Medulla oblongata (tissue), 1 donor: ENCODE results near the gene NAGPA.

ENCODE experiments used
- DNase-seq: peaks from one replicate; pipeline ENCODE4 v3.0.0-alpha.2; 2015; ENCODE audit errors: extremely low spot score

NAGPA gene

DNA sequence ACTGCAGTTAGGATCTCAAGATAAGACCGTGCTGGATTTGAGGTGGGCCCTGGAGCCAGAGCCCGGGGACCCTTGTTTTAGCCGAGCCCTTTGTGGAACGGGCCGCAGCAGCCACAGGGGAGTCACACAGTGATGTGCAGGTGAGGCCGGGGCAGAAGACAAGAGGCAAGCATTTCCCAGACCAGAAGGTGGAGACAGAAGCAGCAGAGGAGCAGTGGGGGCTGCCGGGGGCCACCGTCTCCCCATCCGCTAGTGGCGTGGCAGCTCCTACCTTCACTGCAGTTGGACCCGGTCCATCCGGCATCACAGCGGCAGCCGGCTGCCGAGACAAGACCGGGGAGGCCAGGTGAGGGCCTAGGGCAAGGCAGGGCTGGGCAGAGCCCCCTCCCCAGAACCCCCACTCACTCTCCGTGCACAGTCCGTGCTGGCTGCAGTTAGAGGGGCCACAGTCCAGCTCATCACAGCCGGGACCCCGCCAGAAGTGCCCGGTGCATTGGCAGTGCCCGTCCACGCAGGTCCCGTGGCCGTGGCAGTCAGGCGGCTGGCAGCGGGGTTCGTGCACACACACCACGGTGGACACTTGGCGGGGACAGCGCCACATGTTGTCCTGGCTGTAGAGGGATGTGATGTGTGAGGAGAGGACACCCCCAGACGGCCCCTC, 6.0 kb downstream of the NAGPA start:
- no peak for DNase-seq

DNA sequence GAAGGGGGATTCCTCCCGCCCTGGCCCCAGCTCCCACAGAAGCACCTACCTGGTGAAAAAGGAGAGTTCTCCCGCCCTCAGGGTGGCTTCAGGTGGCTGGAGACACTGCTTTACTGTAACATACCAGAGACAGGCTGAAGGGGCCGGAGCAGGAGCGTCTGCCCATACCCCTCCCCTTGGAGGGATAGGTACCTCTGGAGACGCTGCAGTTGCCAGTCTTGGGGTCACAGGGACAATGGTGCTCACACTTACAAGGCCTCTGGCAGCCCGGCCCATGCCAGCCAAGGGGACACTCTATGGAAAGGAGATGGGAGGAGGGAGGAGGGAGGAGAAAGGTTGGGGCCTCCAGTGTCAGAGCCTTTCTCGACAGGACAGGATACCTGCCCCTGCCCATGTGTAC, 6.6 kb downstream of the NAGPA start:
- no peak for DNase-seq

DNA sequence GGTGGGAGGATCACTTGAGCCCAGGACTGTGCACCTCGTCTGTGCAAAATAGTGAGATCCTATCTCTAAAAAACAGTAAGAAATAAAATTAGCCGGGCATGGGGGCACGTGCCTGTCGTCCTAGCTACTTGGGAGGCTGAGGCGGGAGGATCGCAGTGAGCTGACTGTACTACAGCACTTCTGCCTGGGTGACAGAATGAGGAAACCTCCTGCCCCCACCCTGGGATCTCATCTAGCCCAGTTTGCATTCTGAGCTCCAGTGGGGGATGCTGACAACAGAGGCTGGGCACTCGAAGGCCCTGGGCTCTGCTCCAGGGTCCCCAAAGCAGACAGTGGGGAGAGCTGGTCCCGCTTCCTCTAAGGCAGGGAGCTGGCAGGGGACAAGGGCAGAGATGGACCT, 7.1 kb downstream of the NAGPA start:
- no peak for DNase-seq

DNA sequence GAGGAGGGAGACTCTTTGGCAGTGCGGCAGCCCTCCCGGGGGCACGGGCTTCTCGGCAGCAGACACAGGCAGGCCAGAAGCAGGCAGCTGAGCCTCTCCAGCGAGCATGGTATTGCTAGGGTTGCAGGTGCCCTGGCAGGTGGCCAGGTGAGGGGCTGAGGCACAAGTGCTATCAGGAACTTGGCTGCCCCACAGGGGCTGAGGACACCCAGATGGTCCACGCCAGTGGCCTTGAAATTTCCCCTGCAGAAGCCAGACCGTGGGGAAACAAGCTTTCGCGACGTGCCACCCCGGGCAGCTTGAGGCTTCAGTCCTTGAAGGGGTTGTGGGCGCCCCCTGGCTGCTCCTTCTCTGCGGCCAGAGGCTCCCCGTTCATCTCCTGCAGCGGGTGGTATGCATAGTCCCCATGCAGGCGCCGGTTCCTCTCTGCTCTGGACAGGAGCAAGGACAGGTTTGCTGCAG, 8.5 kb downstream of the NAGPA start:
- DNase-seq: peak; percentile 71

DNA sequence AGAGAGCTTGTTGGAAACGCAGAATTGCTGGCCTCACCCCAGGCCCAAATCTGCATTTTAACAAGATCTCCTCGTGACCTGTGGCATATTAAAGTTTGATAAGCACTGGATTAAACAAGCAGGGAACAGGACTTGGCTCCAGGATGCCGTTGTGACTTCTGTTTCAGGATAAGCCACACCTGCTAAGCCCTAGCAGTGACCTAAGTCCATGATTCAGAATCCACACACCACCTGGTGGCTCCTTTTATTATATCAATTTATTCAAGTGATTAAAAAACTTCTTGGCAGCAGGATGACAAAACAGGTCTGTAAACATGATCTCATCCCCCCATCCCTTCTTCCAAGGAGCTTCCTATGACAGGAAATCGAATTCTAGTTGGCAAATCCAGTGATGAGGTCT, 9.1 kb downstream of the NAGPA start:
- DNase-seq: no peak

DNA sequence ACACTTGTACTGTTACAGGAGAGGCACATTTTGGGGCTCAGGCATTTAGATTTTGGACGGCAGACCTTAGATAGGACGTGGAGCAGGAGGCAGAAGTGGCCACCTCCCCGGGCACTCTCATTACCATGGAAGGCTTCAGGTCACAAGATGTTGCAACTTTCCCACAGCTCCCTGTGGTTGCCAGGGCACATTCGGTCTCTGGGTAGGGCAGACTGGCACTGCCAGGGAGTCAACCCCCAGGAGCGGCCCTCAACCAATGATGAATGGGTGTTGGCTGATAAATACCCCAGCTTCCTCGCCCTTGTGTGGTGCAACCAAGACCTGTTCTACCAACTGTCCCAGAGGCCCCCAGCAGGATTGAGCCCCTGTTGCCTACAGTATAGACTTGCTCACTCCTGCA, 11.2 kb downstream of the NAGPA start:
- DNase-seq: no peak

DNA sequence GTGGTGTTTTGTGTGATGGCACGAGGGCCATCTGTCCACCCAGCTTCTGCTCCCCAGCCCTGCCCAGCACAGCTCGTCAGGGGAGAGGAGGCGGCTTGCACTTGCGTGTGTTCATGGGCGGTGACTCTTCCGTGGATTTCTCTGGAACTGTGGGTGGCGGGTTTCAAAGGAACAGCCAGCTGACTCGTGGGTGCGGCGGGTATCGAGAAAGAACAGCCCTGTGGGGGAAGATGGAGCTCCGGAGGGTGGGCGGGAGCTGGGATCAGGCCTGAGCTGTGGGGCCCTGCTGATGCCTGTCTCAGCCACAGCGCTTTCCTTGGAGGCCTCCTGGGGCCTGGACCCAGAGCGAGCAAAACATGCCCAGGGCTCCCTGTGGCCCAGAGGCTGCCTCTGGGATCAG, 13.2 kb downstream of the NAGPA start:
- peak; percentile 40 for DNase-seq

DNA sequence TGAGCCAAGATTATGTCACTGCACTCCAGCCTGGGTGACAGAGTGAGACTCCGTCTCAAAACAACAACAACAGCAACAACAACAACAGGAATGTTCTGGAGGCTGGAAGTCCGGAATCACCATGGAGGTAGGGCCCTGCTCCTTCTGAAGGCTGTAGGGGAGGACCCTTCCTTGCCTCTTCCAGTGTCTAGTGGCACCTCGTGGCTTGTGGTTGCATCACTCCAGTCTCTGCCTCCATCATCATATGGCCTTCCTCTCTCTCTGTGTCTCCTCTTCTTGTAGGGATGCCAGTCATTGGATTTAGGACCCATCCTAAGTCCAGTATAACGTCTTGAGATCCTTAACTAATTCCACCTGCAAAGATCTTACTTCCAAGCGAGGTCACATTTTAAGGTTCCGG, 14.0 kb downstream of the NAGPA start:
- no peak for DNase-seq

DNA sequence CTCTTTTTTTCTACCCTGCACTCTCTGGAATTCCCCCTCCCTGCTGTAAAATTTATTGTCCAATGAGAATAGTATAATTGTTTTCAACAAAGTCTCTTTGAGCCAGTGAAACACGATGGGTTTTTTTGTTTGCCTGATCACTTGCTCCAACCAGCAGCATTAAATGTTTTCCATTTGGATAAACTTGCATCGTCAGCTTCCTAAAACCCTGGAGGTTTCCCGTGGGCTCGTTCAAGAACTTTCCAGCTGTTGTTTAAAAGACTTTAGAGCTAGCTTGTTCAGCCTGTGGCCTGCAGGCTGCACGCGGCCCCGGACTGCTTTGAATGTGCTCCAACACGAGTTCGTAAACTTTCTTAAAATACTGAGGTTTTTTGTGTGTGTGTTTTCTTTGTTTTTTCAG, 14.9 kb downstream of the NAGPA start:
- DNase-seq: peak; percentile 81

DNA sequence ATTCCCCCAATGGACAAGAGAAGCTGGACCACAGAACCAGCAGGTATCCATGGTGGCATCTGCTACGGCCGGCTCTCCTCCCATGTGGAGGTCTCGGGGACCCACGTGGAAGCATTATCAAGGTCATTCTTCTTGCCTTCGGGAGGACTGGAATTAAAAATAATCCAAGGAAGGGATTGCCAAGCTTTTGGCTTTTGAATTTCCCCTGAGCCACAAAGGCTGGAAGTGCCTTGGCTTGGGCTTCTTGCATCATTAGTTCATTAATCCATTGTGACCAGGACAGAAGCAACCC, 16.1 kb downstream of the NAGPA start:
- DNase-seq: no peak

DNA sequence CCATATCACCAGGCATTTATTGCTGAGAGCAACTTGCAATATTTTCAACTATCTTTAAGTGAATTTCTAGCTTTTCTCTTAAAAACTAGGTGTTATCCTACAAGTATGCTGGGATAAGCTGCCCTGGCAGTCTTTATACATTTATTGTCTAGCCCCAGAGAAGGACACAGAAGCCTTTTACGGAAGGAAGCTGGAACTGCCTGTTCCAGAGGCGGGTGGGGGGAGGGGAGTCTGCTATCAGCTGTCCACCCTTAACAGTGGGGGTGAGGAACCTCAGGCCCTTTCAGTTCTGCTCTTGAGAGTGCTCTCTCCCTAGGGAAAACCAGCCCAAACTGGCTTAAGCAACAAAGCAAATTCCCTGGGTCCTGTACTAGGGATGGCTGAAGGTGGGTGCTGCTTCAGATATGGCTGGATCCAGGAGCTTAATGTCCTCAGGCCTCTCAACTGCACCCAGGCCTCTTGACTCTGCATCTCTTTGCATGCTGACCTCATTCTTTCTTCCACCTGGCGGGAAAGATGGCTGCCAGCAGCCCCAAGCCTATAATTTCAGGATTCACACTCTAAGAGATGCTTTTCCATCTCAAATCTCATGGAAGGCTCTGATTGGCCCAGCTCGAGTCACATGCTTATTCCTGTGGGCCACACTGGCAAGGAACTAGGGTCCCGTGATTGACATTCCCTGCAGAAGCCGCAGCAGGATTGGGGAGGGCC, 16.6 kb downstream of the NAGPA start:
- DNase-seq: peak; percentile 42

DNA sequence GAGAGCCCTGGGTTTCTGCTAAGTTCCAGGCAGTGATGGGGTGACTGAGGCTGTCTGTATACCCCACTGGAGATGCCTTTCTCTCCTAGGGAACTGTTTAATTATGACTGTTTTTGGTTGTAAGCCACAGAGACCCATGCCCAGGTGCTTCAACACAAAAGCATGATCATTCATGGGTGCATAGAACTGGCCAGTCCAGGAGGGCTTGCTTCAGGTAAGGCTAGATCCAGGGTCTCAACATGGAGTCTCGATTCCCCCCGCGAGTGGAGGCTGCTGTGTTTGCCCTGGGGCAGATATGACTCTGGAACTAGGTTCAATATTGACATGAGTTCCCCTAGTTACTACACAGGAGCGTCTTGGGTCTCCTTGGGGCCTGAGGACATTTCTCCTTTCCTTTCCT, 17.8 kb downstream of the NAGPA start:
- no peak for DNase-seq

DNA sequence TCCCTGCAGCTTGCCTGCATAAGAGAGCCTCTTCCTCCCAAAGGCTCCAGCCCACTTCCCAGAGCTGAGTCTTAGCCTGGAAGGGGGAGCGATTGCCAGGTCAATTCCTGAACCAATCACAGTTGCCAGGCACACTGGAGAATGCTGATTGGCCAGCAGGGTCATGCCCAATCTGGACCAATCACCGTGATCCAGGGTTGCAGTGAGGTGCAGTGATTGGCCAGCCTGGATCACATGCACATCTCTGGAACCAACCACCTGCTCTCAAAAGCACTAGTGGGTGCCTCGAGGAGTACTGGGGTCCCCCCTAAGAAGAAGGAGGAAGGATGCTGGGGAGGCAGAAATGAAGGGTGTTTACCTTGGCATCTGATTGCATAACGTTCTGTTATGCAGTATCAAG, 18.4 kb downstream of the NAGPA start:
- no peak for DNase-seq

DNA sequence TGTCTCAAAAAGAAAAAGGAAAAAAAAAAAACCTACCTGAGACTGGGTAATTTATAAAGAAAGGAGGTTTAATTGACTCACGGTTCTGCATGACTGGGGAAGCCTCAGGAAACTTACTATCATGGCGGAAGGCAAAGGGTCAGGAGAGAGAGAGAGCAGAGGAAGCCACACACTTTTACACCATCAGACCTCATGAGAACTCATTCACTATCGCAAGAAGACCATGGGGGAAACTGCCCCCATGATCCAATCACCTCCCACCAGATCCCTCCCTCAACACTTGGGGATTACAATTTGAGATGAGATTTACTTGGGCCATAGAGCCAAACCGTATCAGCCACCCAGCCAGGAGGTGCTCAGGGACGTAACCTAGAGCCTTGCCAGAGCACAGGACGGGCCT, 20.8 kb downstream of the NAGPA start:
- no peak for DNase-seq

DNA sequence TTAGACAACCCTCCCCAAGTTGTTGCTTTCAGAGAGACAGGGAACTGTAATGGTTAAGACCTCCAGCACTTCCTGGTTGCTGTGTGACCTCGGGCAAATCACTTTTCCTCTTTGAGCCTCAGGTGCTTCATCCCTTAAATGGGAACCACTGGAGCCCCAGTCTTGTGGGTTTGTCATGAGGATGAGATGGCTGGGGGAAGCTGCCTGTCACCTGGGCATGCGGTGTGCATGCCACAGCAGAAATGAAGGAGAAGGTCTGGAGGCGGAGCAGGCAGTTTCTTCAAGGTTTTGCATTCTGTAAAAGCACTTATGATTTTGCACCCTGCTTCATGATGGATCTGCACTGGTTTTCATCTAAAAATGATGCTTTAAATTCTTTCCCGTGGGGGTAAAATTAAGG, 22.1 kb downstream of the NAGPA start:
- DNase-seq: no peak

DNA sequence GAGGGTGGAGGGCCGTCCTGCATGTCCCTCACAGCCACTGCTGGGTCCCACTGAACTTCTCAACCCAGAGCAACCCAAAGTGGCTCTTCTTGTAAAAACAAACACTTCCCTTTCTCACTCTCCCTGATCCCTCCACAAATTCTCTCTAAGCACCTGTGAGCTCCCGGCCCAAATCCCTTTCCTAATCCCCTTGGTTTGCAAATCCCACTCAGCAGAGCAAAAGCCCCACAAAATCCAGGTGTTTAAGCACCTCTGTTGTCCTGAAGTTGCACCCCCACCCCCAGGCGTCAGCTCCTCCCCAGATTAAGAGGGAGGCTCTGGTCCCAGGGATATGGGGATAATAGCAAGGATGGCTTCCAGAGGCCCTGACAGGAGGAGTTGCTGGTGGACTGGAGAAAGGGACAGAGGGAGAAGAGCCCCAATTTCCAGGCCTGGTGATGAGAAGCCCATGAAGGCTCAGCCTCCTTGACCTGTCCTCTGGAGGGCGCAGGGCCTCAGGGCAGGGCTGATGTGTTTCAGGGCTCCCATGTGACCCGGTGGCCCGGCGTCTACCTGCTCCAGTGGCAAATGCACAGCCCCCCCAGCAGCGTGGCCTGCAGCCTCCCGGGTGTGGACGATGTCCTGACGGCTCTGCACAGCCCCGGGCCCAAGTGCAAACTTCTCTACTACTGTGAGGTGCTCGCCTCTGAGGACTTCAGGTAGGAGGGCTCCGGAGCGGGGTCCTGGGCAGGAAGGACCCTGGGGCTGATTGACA, 23.0 kb downstream of the NAGPA start:
- no peak for DNase-seq

DNA sequence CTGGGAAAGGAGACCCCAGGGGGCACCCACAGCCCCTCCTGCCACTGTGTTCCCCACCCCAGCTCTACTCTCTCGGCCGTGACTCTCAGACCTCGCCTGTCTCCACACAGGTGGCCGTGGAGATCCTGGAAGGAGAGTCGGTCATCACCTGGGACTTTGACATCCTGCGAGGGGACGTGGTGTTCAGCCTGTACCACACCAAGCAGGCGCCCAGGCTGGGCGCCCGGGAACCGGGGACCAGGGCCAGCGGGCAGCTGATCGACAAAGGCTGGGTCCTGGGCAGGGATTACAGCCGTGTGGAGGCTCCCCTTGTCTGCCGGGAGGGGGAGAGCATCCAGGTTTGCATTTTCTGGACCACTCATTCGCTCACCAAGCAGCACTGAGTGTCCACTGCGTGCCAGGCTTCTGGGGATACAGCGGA, 25.4 kb downstream of the NAGPA start:
- no peak for DNase-seq

DNA sequence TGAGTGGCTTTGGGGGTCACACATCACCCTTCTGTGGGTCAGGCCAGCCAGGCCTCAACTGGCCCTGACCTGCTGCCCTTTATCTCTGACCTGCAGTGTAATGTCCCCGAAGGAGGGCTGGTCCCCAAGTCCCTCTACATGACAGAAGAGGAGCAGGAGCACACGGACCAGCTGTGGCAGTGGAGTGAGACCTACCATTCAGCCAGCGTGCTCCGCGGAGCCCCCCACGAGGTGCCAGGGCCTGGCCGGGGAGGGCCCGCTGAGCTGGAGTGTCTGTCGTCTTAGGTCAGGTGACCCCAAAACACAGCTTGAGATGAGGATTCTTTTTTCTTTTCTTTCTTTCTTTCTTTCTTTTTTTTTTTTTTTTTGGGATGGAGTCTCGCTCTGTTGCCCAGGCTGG, 26.5 kb downstream of the NAGPA start:
- DNase-seq: no peak

DNA sequence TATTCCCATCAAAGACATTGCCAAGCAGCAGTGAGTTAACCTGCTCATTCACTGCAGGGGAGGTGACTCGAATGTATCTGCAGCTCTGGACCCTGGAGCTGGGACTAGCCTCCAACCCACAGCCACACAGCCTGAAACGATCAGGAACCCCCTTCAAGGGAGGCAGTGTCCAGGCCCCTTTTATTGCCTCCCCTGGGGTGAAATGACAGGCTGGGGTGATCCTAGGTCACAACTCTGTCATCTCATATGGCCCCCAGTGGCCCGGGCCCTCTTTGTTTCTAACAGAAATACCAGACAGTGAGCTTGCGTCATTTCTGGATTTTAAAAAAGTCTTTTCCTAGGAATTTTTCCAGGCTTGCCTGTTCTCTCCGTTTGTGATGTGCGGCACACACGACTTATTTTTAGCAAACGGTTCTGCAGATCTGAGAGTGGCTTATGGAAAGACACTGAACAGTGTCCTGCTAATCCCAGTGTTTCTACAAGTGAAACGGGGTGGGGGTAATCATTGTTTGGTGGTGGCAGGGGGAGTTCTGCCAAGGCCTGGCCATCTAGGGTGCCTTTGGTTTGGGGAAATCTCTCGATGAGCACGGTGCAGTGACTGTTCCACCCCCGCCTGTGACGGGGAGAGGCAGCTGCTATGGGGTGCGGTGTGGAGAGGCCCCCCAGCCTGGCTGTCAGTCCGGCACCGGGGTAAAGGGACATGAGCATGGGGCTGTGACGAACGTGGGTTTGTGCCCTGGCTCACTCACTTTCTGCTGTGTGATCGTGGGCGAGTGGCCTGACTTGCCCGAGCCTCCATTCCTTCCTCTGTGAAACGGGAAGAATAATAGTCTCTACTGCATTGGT, 27.2 kb downstream of the NAGPA start:
- DNase-seq: no peak

DNA sequence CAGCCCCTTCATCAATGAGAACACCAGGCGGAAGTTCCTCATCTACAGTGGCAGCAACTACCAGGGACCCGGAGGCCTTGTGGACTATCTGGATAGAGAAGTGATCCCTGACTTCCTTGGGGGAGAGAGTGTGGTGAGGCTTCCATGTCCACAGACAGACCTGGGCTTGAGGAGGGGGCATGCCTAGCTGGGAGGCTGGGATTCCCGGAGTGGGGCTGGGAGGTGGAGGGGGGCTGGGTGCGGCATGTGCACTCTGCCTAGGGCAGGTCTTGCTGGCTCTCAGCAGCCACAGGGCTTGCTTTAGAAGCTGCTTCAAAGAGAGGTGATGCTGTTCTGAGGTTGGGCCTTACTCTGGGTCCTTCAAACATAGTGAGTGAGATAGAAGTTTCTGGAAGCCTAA, 27.8 kb downstream of the NAGPA start:
- DNase-seq: no peak

DNA sequence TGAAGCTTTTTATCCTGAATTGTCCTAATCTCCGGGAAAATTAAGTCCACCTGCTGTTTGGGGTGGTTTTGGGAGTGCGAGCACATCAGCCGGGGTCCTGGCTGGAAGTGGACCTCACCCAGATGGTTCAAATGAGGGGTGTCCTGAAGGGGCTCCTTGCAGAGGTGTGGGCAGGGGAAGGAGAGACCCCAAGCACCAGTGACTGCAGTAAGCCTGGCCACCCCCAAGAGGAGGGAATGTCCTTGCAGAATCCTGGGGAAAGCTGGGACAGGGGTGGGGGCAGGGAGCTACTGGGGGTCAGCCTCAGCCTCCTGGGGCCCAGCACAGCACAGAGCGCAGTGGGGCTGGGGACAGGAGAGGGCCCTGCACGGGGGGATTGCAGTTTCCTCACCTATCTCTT, 29.4 kb downstream of the NAGPA start:
- no peak for DNase-seq

DNA sequence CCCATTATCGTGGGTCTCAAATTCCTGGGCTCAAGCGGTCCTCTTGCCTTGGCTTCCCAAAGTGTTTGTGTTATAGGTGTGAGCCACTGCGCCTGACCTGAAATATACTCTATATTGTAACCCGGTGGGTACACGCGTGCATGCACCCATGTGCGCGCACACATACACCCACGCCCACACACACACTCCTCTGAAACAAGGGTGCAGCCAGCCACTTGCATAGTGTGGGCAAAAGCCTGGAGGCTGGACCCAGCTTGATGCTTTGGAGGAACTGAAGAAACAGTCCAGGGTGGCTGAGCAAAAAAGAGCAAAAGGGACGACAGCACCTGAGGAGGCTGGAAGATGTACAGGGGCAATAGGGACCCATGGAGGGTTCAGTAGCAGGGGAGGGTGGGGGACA, 29.9 kb downstream of the NAGPA start:
- DNase-seq: no peak
